GM12878 (cell line): Measurements from ENCODE around the gene NID1.

Experiments used
- ATF2 ChIP-seq: IDR thresholded peaks from 2 replicates; pipeline ENCODE4 v1.6.1; 2012; ENCODE audit warnings: low read length, inconsistent platforms
- CHD1 ChIP-seq: IDR thresholded peaks from 2 replicates; pipeline ENCODE4 v1.6.1; 2012; ENCODE audit warnings: low read depth, low read length, improper control_type of control experiment
- CTCF ChIP-seq, 3 experiments: IDR thresholded peaks in 2 of 3; conservative IDR thresholded peaks in 1 of 3; 2 replicates each; pipeline ENCODE4 v1.5.1; 2011; ENCODE audit warnings: low read depth in 3 of 3, low read length in 3 of 3, mild to moderate bottlenecking in 3 of 3, control low read depth in 2 of 3, moderate library complexity in 2 of 3, inconsistent platforms in 1 of 3, mixed read lengths in 1 of 3; ENCODE audit not compliant: control insufficient read depth in 2 of 3, insufficient read depth in 1 of 3; ENCODE audit errors: extremely low read depth in 1 of 3
- ESRRA ChIP-seq: IDR thresholded peaks from 2 replicates; pipeline ENCODE4 v1.6.1; 2012; ENCODE audit warnings: mild to moderate bottlenecking, low read length, improper control_type of control experiment
- MEF2B ChIP-seq: fragments of 450-650 bp; IDR thresholded peaks from 2 replicates; pipeline ENCODE4 v1.6.1; 2018; ENCODE audit warnings: mild to moderate bottlenecking, moderate library complexity; ENCODE audit not compliant: partially characterized antibody, poor library complexity, severe bottlenecking
- NFYB ChIP-seq: IDR thresholded peaks from 2 replicates; pipeline ENCODE4 v1.6.1; 2011; ENCODE audit warnings: low read depth, mild to moderate bottlenecking, low read length, improper control_type of control experiment, moderate library complexity; ENCODE audit not compliant: insufficient read depth
- NR2C2 ChIP-seq: IDR thresholded peaks from 2 replicates; pipeline ENCODE4 v1.6.1; 2011; ENCODE audit warnings: borderline replicate concordance, low read depth; ENCODE audit not compliant: control insufficient read depth, insufficient read length
- POLR2AphosphoS5 ChIP-seq: IDR thresholded peaks from 2 replicates; pipeline ENCODE4 v1.6.1; 2011; ENCODE audit warnings: mild to moderate bottlenecking, low read length, inconsistent platforms
- ZNF217 ChIP-seq: fragments of 450-650 bp; IDR thresholded peaks from 2 replicates; pipeline ENCODE4 v1.6.1; 2017; ENCODE audit warnings: antibody characterized with exemption, mild to moderate bottlenecking

DNA sequence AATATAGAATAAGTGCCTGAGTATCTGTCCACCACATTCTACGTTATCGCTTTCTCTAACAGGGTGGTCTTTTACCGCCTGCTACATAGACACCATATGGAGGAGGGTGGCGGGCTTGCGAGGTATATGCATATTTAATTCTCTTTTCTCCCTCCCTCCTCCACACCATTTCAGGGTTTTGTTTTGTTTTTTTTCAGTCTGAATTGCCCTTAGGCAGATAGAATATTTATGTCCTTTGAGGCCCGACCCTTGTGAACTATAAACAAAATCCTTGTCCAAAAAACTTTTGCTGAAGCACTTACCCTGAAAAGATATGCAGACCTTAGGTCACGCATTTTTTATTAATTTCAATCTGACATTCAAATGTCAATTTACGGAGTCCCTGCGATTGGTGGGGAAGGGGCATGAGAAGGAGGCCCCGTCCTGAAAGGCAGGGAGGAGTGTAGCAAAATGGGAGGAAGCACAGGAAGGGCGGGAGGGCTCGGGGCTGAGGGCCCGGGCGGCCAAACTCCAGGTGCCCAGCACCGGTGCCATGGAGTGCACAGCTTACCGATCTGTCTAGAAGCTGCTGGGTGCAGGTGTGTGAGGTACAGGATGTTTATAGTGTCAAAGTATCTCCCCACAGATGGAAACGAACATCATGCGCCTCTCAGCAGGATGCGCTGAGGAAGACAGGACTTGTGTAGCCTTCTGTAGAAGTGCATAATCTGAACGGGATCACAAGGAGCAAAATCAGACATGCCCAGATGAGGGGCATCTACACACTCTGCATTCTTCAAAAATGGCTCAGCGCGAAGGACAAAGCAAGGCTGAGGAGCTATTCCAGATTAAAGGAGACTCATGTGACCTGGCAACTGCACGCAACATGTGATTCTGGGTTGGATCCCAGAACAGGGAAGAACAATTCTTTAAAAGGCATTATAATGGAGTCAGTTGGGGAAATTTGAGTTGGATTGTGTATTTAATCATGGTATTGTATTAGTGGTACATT lies 129.4 kb downstream of the NID1 start:
- TF ChIP-seq ZNF217 (no peak), ATF2 (no peak), CHD1 (no peak), POLR2AphosphoS5 (no peak), CTCF (IDR thresholded peaks at IDR 0.05 in 2 of 3, conservative IDR thresholded peaks at IDR 0.05 in 1 of 3; ENCODE audit: control insufficient read depth in 2 of 3, extremely low read depth in 1 of 3, insufficient read depth in 1 of 3, low read depth in 3 of 3, low read length in 3 of 3) (no peak), MEF2B (no peak), ESRRA (no peak), NFYB (no peak), NR2C2 (no peak)
